Neutrophil (primary cell): Measurements from ENCODE around the gene PPFIBP2.

Source experiments
- H3K27ac ChIP-seq: fragments of 200-600 bp; sonication (generic); 2 replicates; pipeline ENCODE4 v1.5.1; 2016; ENCODE audit warnings: mild to moderate bottlenecking, moderate library complexity
- H3K27me3 ChIP-seq: fragments of 200-600 bp; sonication (generic); 2 replicates; pipeline ENCODE4 v1.6.0; 2016; ENCODE audit warnings: mild to moderate bottlenecking
- H3K36me3 ChIP-seq: fragments of 200-600 bp; sonication (generic); 2 replicates; pipeline ENCODE4 v1.5.1; 2017
- H3K4me1 ChIP-seq, 2 experiments: fragments of 200-600 bp in 1 of 2; sonication (generic) in 1 of 2; 1 replicate in 1 of 2; 2 replicates in 1 of 2; pipeline versions ENCODE4 v1.5.1 to v1.6.1; 2013 to 2016; ENCODE audit warnings: low read depth in 1 of 2, low read length in 1 of 2, mild to moderate bottlenecking in 1 of 2, moderate library complexity in 1 of 2; ENCODE audit not compliant: control insufficient read depth in 1 of 2, insufficient read depth in 1 of 2
- H3K4me3 ChIP-seq, 2 experiments: fragments of 200-600 bp in 1 of 2; sonication (generic) in 1 of 2; 1 replicate in 1 of 2; 2 replicates in 1 of 2; pipeline ENCODE4 v1.5.1; 2013 to 2016; ENCODE audit warnings: low read depth in 1 of 2, low read length in 1 of 2, mild to moderate bottlenecking in 1 of 2, moderate library complexity in 1 of 2
- H3K9me3 ChIP-seq: fragments of 200-600 bp; sonication (generic); 2 replicates; pipeline ENCODE4 v1.5.1; 2016
- TF ChIP-seq, protein P1 (sequence below): fragments of 200-600 bp; sonication (generic); IDR thresholded peaks from 2 replicates; pipeline ENCODE4 v1.5.1; 2016; ENCODE audit warnings: antibody characterized with exemption

The PPFIBP2 gene

DNA sequence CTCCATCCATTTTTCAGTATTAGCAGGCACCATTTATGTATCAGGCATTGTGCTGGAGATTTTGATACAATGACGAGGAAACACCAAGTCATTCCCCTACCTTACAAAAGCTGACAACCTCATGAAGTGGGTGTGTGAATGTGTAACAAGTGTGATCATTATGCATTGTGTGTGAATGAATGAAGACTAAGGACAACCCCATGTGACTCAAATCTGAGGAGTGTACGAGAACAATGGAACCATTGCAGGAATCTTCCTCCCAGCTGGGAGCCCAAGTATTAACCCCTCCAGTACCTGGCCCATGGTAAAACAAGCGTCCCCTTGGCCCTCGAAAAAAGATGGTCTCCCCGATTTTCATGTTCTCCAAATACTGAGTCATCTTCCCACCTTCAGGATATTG lies 155.1 kb downstream of the PPFIBP2 start:
- Histone ChIP-seq H3K27me3 (peaks cover 35% of the 10 kb centered on the region), H3K9me3 (no peaks in the 10 kb centered on the region), H3K4me1 (peaks cover 0 to 39% of the 10 kb centered on the region in 2 experiments), H3K4me3 (no peak overlapping the region), H3K36me3 (no peaks in the 10 kb centered on the region), H3K27ac (no peak overlapping the region)
- TF ChIP-seq, protein P1, sequence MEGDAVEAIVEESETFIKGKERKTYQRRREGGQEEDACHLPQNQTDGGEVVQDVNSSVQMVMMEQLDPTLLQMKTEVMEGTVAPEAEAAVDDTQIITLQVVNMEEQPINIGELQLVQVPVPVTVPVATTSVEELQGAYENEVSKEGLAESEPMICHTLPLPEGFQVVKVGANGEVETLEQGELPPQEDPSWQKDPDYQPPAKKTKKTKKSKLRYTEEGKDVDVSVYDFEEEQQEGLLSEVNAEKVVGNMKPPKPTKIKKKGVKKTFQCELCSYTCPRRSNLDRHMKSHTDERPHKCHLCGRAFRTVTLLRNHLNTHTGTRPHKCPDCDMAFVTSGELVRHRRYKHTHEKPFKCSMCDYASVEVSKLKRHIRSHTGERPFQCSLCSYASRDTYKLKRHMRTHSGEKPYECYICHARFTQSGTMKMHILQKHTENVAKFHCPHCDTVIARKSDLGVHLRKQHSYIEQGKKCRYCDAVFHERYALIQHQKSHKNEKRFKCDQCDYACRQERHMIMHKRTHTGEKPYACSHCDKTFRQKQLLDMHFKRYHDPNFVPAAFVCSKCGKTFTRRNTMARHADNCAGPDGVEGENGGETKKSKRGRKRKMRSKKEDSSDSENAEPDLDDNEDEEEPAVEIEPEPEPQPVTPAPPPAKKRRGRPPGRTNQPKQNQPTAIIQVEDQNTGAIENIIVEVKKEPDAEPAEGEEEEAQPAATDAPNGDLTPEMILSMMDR: no peak

DNA sequence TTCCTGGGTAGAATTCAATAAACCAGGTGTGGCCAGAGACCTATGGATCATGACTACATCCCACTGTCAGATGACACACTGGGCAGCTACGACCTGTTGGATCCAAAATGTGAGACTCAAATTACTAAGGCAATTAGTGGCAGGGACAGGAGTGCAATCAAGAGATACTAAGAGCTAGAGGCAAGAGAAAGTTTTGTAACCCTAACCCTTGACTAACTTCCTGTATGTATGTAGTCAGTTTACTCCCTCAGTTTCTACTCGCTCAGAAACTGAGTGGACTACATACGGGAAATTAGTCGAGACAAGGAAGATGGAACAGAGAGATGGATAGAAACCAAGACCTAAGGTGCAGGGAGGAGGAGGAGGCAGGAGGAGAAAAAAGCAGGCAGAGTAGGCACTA lies 156.8 kb downstream of the PPFIBP2 start:
- TF ChIP-seq, protein P1: no peak
- peak overlapping the region; percentile 57 for H3K27ac ChIP-seq

DNA sequence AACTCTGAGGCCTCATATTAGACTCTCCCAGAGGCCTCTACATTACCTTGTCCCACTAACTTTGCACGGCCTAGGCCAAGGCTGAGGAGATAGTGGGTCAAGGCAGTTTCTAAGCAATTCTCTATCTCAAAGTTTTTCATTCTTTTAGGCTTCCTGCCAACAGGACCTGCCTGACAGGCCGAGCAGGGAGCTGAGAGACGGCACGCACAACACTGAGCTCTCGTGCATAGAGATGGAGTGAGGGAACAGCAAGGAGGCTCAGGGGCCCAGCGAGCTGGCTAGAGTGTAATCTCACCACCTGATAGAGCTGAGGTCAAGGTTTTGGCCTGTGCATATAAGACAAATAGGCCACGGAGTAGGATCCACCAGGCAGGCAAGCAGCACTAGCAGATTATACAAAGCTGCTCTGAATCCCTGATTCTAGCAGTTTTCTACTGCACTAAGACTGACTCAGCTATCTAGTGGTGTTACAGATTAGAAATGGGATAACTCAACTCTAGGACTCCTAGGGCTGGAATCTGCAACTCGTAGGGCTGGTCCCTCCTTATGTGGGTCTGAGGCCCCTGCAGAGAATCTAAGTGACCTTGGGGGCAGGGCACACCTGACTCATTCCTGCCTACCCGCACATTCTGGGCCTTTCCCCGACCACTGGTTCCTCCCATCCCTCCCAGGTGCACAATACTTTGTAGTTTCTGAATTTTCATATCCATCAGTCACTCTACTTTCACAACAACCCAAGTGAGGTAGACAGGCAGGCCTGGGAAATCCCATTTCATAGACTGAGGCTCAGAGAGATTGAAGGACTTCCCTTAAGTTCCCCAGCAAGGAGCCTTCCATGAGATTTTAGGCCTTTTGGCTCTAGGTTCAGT lies 157.8 kb downstream of the PPFIBP2 start:
- Histone ChIP-seq H3K36me3 (no peaks in the 10 kb centered on the region), H3K4me1 (peaks cover 0 to 38% of the 10 kb centered on the region in 2 experiments), H3K27me3 (peaks cover 58% of the 10 kb centered on the region), H3K27ac (peak overlapping the region; percentile 57), H3K4me3 (no peak overlapping the region), H3K9me3 (no peaks in the 10 kb centered on the region)
- TF ChIP-seq, protein P1: no peak

More for the DNA sequence above, 156.8 kb downstream of the PPFIBP2 start:
- Histone ChIP-seq H3K36me3 (no peaks in the 10 kb centered on the region), H3K27me3 (peaks cover 53% of the 10 kb centered on the region), H3K9me3 (no peaks in the 10 kb centered on the region), H3K4me1 (peaks cover 0 to 40% of the 10 kb centered on the region in 2 experiments), H3K4me3 (no peak overlapping the region)

DNA sequence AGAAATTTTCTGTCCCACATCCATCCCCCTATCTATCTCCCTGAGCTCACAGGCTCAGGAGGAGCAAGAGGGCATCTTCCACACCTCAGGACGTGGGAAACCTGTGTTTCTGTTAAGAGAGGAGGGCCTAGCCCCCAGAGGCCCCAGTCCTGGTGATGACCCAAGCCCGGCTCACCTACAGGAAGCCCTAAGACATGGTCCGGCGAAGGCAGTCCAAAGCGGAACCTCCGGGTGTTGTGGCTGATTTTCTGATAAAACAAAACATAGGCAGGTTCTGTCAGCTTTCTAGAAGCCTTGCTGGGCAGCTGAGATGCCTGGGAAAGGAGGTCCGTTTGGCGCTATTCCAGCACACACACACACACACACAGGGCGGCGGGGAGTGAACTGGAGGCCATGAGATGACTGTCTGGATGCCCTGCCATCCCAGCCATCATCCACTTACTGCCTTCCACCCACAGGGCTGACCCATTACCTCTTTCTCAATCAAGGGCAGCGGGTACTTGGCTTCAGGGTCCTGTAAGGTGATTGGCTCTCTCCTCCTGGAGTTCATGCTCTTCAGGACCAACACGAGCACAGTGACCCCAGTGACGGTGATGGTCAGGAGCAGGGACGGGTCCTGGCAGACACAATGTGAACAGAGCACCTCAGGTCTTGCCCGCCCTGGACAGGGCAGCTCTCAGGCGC lies 158.6 kb downstream of the PPFIBP2 start:
- Histone ChIP-seq H3K27me3 (peaks cover 58% of the 10 kb centered on the region), H3K27ac (no peak overlapping the region), H3K9me3 (peaks cover 7% of the 10 kb centered on the region), H3K4me3 (no peak overlapping the region), H3K36me3 (no peaks in the 10 kb centered on the region), H3K4me1 (peaks cover 0 to 38% of the 10 kb centered on the region in 2 experiments)
- TF ChIP-seq, protein P1: no peak

DNA sequence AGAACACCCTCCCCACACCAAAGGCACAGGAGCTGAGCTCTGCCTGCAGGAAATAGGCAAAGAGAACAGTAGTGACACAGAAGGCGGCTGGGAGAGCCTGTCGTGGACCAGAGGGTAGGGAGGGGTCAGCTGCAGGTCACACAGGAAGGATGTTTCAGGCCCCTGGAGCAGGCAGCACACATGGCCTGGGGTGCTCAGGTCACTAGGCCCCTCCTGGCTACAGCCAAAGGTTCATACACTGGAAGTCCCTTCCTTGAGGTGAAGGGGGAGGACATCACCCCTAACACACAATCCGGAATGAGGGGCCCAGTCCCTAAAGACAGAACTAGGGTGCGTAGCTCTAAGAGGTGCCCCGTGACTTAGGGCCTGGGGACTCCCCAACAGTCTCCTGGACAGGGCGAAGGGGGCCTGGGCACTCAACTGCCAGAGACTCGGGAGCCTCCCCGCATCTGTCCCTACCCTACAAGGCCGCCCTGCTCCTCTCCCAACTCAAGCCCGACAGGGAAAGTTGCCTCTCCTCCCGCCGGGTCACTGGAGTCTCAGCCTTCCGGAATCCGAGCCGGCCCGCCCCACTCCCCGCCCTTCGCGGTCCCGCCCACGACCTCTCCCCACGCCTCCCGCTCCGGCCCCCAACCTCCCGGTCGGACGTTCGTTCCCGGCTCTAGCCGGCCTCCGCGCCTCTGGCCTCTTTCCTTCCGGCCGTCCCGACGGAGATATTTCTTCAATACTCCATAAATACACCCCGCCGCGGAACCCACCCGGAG lies 159.3 kb downstream of the PPFIBP2 start, which contains the start of gene CYB5R2:
CYB5R2 (minus strand) TSS at position 541 of the 764 bp plus-strand sequence. CDS start 675 bp downstream, outside the sequence.
- peak within 1 kb of the TSS in 1 of 2 experiments; percentile 57 for H3K4me3 ChIP-seq

More for the DNA sequence above, 159.3 kb downstream of the PPFIBP2 start, which contains the start of gene CYB5R2:
- H3K4me1 ChIP-seq: peaks cover 0 to 38% of the 10 kb centered on the region in 2 experiments
- peaks cover 51% of the 10 kb centered on the region for H3K27me3 ChIP-seq
- TF ChIP-seq, protein P1: no peak
- no peak within 1 kb of the TSS for H3K27ac ChIP-seq
- peaks cover 8% of the 10 kb centered on the region for H3K9me3 ChIP-seq
- H3K36me3 ChIP-seq: no peaks in the 10 kb centered on the region
